HUES48 (cell line): ENCODE results near the gene HTR3B.

Experiments
- H3K27ac ChIP-seq: one replicate; pipeline ENCODE4 v1.7.0; 2013; ENCODE audit warnings: low read depth, low read length, inconsistent platforms
- H3K27me3 ChIP-seq: 2 replicates; pipeline ENCODE4 v1.6.1; 2013; ENCODE audit warnings: mild to moderate bottlenecking, low read length; ENCODE audit not compliant: control insufficient read depth, insufficient read depth
- H3K36me3 ChIP-seq: 2 replicates; pipeline ENCODE4 v1.6.1; 2013; ENCODE audit warnings: low read length; ENCODE audit not compliant: control insufficient read depth, insufficient read depth
- H3K4me1 ChIP-seq: 2 replicates; pipeline ENCODE4 v1.6.1; 2013; ENCODE audit warnings: mild to moderate bottlenecking, low read length; ENCODE audit not compliant: control insufficient read depth, insufficient read depth
- H3K4me3 ChIP-seq: 2 replicates; pipeline ENCODE4 v1.5.1; 2013; ENCODE audit warnings: mild to moderate bottlenecking, low read depth, low read length
- H3K9ac ChIP-seq: 2 replicates; pipeline ENCODE4 v1.6.1; 2013; ENCODE audit warnings: mild to moderate bottlenecking, low read depth, low read length, moderate library complexity
- H3K9me3 ChIP-seq: 2 replicates; pipeline ENCODE4 v1.6.1; 2013; ENCODE audit warnings: low read length; ENCODE audit not compliant: control insufficient read depth, insufficient read depth

Gene HTR3B

DNA sequence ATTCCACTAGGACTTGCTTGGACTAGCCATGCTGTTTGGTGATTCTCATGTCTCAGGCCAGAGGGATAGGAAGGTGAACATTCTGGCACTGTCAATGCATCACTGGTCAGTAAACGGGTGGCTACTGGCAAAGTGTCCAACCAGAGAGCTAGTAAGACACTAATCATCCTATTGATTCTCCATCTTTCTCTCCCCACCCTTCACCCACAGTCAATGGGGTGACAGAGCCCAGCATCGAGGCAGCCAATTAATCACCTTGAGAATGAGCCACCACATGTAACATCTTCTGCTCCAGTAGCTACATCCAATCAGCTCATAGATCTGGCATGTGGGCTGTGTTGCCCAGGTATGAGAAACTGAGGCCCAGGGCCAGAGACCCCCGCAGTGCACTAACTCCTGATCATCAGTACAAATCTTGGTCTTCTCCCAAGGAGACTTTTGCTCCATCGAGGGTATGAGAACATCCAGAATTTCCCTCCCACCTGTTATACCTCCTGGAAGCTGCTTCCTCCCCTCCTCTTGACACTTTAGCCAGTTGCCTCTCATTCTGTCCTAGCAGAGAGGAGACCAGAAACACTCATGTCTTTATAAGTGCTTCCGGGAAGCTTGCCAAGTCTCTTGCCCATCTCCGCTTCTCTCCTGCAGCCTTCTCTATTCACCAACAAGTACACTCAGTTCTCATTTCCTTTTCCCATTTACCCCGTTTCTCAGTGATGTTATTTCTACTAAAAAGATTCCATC is 87.3 kb downstream of the HTR3B start:
- H3K27ac ChIP-seq: no peak overlapping the region
- H3K36me3 ChIP-seq: no peaks in the 10 kb centered on the region
- H3K4me3 ChIP-seq: no peak overlapping the region

GRCh38 chr11:113992459-113993110 is 88.0 kb downstream of the HTR3B start:
- H3K4me3 ChIP-seq: no peak overlapping the region
- H3K27ac ChIP-seq: no peak overlapping the region
- no peaks in the 10 kb centered on the region for H3K9me3 ChIP-seq
- no peaks in the 10 kb centered on the region for H3K36me3 ChIP-seq
- no peak overlapping the region for H3K9ac ChIP-seq
- H3K4me1 ChIP-seq: peaks cover 17% of the 10 kb centered on the region
- no peaks in the 10 kb centered on the region for H3K27me3 ChIP-seq

More for the DNA sequence above, 87.3 kb downstream of the HTR3B start:
- H3K9ac ChIP-seq: no peak overlapping the region
- H3K27me3 ChIP-seq: no peaks in the 10 kb centered on the region
- peaks cover 17% of the 10 kb centered on the region for H3K4me1 ChIP-seq
- no peaks in the 10 kb centered on the region for H3K9me3 ChIP-seq

DNA sequence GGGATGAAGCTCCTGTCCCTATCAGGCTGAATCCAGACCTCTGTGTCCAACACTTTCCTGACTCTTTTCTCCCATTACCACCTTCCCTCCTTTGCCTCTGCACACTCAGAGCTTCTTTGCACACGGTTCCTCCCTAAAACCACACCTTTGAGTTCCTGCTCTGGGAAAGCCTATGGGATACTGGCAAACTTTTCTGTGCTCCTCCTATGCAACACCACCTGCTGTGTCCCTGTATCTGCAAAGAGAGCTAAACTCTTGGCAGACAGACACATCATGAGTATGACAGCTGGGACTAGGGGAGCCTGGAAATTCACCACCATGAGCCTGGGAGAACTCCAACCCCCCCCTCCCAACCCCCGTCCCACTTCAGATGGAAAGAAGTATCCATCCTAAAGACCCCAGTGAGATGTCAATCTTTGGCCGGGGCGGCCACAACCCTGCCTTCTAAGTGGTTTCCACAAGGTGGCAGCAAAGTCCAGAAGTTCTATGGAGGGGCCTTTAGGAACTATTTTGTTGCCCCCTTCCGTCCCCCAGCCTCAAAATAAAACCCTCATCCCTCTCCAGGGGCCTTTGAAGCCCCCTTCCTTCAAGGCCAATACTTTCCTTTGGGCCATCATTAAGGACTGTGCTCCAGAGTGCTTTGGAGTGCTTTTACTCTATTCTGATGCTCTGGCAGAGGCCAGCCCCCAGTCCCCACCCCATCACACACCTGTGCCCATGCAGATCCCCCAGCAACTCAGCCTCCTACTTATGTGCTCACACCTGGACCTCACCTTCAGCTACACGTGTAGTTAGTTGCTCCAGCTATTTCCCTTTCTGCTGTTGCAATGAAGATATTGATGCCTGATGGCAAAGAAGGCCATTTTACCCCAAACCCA is 89.7 kb downstream of the HTR3B start:
- Histone ChIP-seq H3K27ac (no peak overlapping the region), H3K4me3 (no peak overlapping the region), H3K27me3 (no peaks in the 10 kb centered on the region), H3K9me3 (no peaks in the 10 kb centered on the region), H3K4me1 (peaks cover 17% of the 10 kb centered on the region), H3K36me3 (no peaks in the 10 kb centered on the region), H3K9ac (no peak overlapping the region)
